Suprapubic skin (tissue), 4 donors: Measurements from ENCODE around the gene EXOSC9. TPM values are rescaled to one million over a fixed set of nuclear protein-coding genes. Genes with fewer than 3 reads are reported as not detected.
"Not testable (repeated sequence)": the region's sequence is repeated elsewhere in the genome, so short reads cannot be mapped to it uniquely, and the experiment has no call there.

ENCODE experiments used
- DNase-seq, 2 donors: peaks; one replicate each; pipeline ENCODE4 v3.0.0-alpha.2; 2019; ENCODE audit warnings: low spot score in 2 of 2
- H3K27ac ChIP-seq: fragments of 200-600 bp; sonication (generic); one replicate; pipeline ENCODE4 v1.5.1; 2019
- H3K27me3 ChIP-seq: fragments of 200-600 bp; sonication (generic); one replicate; pipeline ENCODE4 v1.5.1; 2019
- H3K36me3 ChIP-seq: fragments of 200-600 bp; sonication (generic); one replicate; pipeline ENCODE4 v1.5.1; 2019
- H3K4me1 ChIP-seq: fragments of 200-600 bp; sonication (generic); one replicate; pipeline ENCODE4 v1.5.1; 2019
- H3K4me3 ChIP-seq: fragments of 200-600 bp; sonication (generic); one replicate; pipeline ENCODE4 v1.5.1; 2019; ENCODE audit warnings: mild to moderate bottlenecking
- H3K9me3 ChIP-seq: fragments of 200-600 bp; sonication (generic); one replicate; pipeline ENCODE4 v1.5.1; 2019
- CTCF ChIP-seq, 2 donors: fragments of 200-600 bp in 1 of 2; fragments of 450-650 bp in 1 of 2; sonication (generic) in 1 of 2; IDR thresholded peaks; one replicate each; pipeline ENCODE4 v1.5.1; 2016 to 2019; ENCODE audit warnings: antibody characterized with exemption in 2 of 2, mild to moderate bottlenecking in 1 of 2, moderate library complexity in 1 of 2
- EP300 ChIP-seq: sonication (generic); formaldehyde crosslinking; IDR thresholded peaks from one replicate; pipeline ENCODE4 v1.6.1; 2017; ENCODE audit warnings: antibody characterized with exemption
- POLR2A ChIP-seq, 2 donors: fragments of 450-650 bp; IDR thresholded peaks; one replicate each; pipeline ENCODE4 v1.6.1; 2017; ENCODE audit warnings: antibody characterized with exemption in 2 of 2, mild to moderate bottlenecking in 2 of 2, moderate library complexity in 2 of 2
- POLR2AphosphoS5 ChIP-seq, 3 donors: sonication (generic); formaldehyde crosslinking; IDR thresholded peaks; one replicate each; pipeline ENCODE4 v1.6.1; 2017; ENCODE audit warnings: antibody characterized with exemption in 3 of 3
- WGBS: methylation state at CpG from one replicate; pipeline ENCODE4 v1.1.5; 2018; 5-methylcytosine and 5-hydroxymethylcytosine counted together
- total RNA-seq, 4 donors: library from RNA; depleted of rRNA; stranded (reverse); fragments of >200 nt; gene quantifications; one replicate each; pipeline ENCODE4 v1.1.0, GENCODE V29; 2016

EXOSC9 gene
- 10 to 100 TPM; 23.6 to 33.9 (median 25.4) TPM for total RNA-seq

DNA sequence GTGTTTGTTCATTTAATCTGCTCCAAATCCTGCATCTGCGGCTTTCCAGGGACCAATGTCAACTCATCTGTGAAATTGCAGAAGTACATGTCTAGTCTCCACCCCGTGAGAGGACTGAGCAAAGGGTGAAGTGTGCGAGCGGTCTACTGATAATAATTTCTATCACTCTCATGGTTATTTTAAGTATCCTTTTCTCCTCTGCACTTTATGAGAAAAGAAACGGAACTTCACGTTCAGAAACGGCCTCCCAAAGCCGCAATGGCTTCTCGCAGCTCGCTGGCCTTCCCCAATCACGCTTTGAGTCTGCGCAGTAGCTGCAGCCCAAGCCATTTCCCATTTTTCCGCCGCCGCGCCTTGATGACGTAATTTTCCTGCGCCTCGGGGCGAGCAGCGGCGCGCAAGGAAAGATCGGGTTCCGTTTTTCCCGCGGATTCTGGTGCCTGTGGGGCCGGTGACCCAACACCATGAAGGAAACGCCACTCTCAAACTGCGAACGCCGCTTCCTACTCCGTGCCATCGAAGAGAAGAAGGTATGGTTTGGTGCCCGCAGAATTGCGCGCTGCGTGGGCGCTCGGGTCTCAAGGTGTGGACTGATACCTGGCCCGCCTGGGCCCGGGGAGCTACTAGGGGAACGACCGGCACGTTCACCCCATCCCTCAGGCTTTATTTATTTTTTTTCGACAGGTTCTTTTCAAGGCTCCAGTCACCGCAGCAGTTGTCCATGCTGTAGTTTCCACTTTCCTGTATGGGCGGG lies at the start of gene EXOSC9:
Gene EXOSC9, plus strand, starts transcription at position 363 of the 754 bp plus-strand sequence. Its CDS starts 102 bp downstream, at position 465.
- WGBS: under 1% methylated on average over 48 of the region's 48 CpGs
- H3K4me1 ChIP-seq: peaks cover 13% of the 10 kb centered on the region
- peak; percentile 94 to 96 for DNase-seq
- no peaks in the 10 kb centered on the region for H3K27me3 ChIP-seq
- H3K27ac ChIP-seq: peak within 1 kb of the TSS; percentile 83
- H3K9me3 ChIP-seq: no peaks in the 10 kb centered on the region
- peak in 1 of 2 donors; percentile 79 for TF ChIP-seq POLR2A (IDR thresholded peaks at IDR 0.05)
- no peak for TF ChIP-seq EP300
- peak in 2 of 3 donors; percentile 80 to 86 for TF ChIP-seq POLR2AphosphoS5 (IDR thresholded peaks at IDR 0.05)
- H3K4me3 ChIP-seq: peak within 1 kb of the TSS; percentile 96
- peaks cover 28% of the 10 kb centered on the region for H3K36me3 ChIP-seq

- not testable (repeated sequence) for H3K4me3 ChIP-seq, H3K27me3 ChIP-seq, H3K9me3 ChIP-seq, H3K36me3 ChIP-seq, DNase-seq, H3K4me1 ChIP-seq, H3K27ac ChIP-seq
- 72% methylated on average over 1 of the region's 1 CpG for WGBS
Observed at GRCh38 chr4:121752142-121752541, 49.0 kb upstream of the EXOSC9 start.

DNA sequence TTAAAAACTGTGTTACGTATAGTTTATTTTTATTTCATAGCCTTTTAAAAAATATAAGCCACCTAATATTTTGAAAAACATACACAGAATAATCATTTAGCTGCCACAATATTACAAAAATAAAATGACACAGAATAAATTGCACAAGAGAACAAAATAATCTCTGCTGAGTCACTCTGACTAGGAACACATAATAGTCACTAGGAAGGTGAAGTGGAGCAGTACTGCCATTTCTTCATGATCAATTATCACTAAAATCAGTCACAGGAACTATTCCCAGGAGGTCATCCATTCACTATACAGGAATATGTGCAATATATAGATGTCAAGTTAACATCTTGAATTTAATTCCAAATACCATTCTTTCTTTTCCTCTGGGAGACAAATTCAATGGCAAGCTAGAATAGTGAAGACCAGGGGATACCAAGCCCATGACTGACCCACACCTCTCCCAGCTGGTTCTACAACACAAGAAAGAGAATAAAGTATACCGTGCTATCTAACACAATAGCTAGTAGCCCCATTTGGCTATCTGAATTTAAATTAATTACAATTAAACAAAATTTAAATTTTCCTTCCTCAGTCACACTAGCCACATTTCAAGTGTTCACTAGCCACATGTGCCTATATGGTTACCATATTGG lies 42.1 kb upstream of the EXOSC9 start:
- Histone ChIP-seq H3K27ac (no peak overlapping the region), H3K4me1 (no peaks in the 10 kb centered on the region), H3K9me3 (no peaks in the 10 kb centered on the region), H3K36me3 (no peaks in the 10 kb centered on the region), H3K4me3 (no peak overlapping the region), H3K27me3 (peaks cover 8% of the 10 kb centered on the region)
- 93% methylated on average over 2 of the region's 2 CpGs for WGBS
- TF ChIP-seq POLR2A (IDR thresholded peaks at IDR 0.05): no peak
- TF ChIP-seq CTCF (IDR thresholded peaks at IDR 0.05): no peak
- no peak for TF ChIP-seq POLR2AphosphoS5 (IDR thresholded peaks at IDR 0.05)
- no peak for TF ChIP-seq EP300
- DNase-seq: no peak

DNA sequence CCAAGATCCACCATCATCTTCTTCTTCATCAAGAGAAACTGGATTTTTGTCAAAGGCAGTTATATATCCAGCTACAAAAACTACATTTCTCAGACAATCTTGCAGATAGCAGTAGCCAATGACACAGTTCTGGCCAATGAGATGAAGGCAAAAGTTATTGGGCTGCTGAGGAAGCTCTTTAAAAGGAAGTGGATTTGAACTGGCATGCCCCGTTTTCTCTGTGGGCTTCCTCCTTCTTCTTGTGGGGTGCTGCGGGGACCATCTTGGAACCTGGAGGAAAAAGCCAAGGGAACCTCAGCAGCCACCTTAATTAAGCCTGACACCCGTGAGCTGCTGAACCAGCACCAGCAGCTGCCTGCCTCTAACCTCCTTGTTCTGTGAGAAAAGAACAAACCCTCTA lies 40.9 kb upstream of the EXOSC9 start:
- Histone ChIP-seq H3K27me3 (peaks cover 19% of the 10 kb centered on the region), H3K4me3 (no peak overlapping the region), H3K27ac (no peak overlapping the region), H3K36me3 (no peaks in the 10 kb centered on the region), H3K9me3 (no peaks in the 10 kb centered on the region), H3K4me1 (peaks cover 10% of the 10 kb centered on the region)
- DNase-seq: no peak
- TF ChIP-seq CTCF (IDR thresholded peaks at IDR 0.05): no peak
- no peak for TF ChIP-seq POLR2A (IDR thresholded peaks at IDR 0.05)
- TF ChIP-seq POLR2AphosphoS5 (IDR thresholded peaks at IDR 0.05): no peak
- no peak for TF ChIP-seq EP300
- WGBS: 48% methylated on average over 3 of the region's 3 CpGs

GRCh38 chr4:121764303-121764701 lies 36.8 kb upstream of the EXOSC9 start:
- Histone ChIP-seq H3K36me3 (no peaks in the 10 kb centered on the region), H3K27ac (no peak overlapping the region), H3K4me3 (peak overlapping the region; percentile 47), H3K9me3 (no peaks in the 10 kb centered on the region), H3K27me3 (peaks cover 38% of the 10 kb centered on the region), H3K4me1 (peaks cover 11% of the 10 kb centered on the region)
- no peak for DNase-seq
- 39% methylated on average over 13 of the region's 14 CpGs for WGBS
- TF ChIP-seq EP300 (no peak), CTCF (IDR thresholded peaks at IDR 0.05) (no peak), POLR2AphosphoS5 (IDR thresholded peaks at IDR 0.05) (no peak), POLR2A (IDR thresholded peaks at IDR 0.05) (no peak)

- peak within 1 kb of the TSS; percentile 47 for H3K4me3 ChIP-seq
- no CpG with 5 or more reads among the region's 75 CpGs for WGBS
- no peak for DNase-seq
Observed at GRCh38 chr4:121764702-121765367, 36.3 kb upstream of the EXOSC9 start, which contains the start of gene SMIM43. SMIM43 (minus strand) TSS chr4:121765164; CDS start chr4:121765105, 59 bp downstream.

More at GRCh38 chr4:121764702-121765367, 36.3 kb upstream of the EXOSC9 start, which contains the start of gene SMIM43:
- Histone ChIP-seq H3K27ac (no peak within 1 kb of the TSS), H3K36me3 (no peaks in the 10 kb centered on the region), H3K4me1 (peaks cover 11% of the 10 kb centered on the region), H3K27me3 (peaks cover 38% of the 10 kb centered on the region), H3K9me3 (no peaks in the 10 kb centered on the region)
- TF ChIP-seq CTCF (IDR thresholded peaks at IDR 0.05) (no peak), POLR2A (IDR thresholded peaks at IDR 0.05) (no peak), POLR2AphosphoS5 (IDR thresholded peaks at IDR 0.05) (no peak), EP300 (no peak)
